ENCODE results near the gene ATP5ME.

The ATP5ME gene

GRCh38 chr4:650461-650860 lies 23.6 kb downstream of the ATP5ME start:
- TF ChIP-seq REST (IDR thresholded peaks at IDR 0.05; ENCODE audit: insufficient read depth in 1 of 2, low read depth in 2 of 2, low read length in 2 of 2) (no peak), FOXP2 (optimal IDR thresholded peaks at IDR 0.05; ENCODE audit: borderline replicate concordance, extremely low read depth, extremely low read length, insufficient read depth) (no peak), SIN3A (IDR thresholded peaks at IDR 0.05; ENCODE audit: borderline replicate concordance, insufficient read depth, low read length) (no peak), POLR2AphosphoS5 (IDR thresholded peaks at IDR 0.05; ENCODE audit: low read depth, low read length) (no peak), TAF1 (IDR thresholded peaks at IDR 0.05; ENCODE audit: borderline replicate concordance, insufficient read depth, low read length) (no peak)

GRCh38 chr4:649751-650310 lies 24.2 kb downstream of the ATP5ME start:
- TF ChIP-seq FOXP2 (optimal IDR thresholded peaks at IDR 0.05; ENCODE audit: borderline replicate concordance, extremely low read depth, extremely low read length, insufficient read depth) (no peak), POLR2AphosphoS5 (IDR thresholded peaks at IDR 0.05; ENCODE audit: low read depth, low read length) (no peak), REST (IDR thresholded peaks at IDR 0.05; ENCODE audit: insufficient read depth in 1 of 2, low read depth in 2 of 2, low read length in 2 of 2) (no peak), TAF1 (IDR thresholded peaks at IDR 0.05; ENCODE audit: borderline replicate concordance, insufficient read depth, low read length) (no peak), SIN3A (IDR thresholded peaks at IDR 0.05; ENCODE audit: borderline replicate concordance, insufficient read depth, low read length) (no peak)

- TF ChIP-seq SIN3A (IDR thresholded peaks at IDR 0.05; ENCODE audit: borderline replicate concordance, insufficient read depth, low read length) (no peak), TAF1 (IDR thresholded peaks at IDR 0.05; ENCODE audit: borderline replicate concordance, insufficient read depth, low read length) (no peak), FOXP2 (optimal IDR thresholded peaks at IDR 0.05; ENCODE audit: borderline replicate concordance, extremely low read depth, extremely low read length, insufficient read depth) (no peak), POLR2AphosphoS5 (IDR thresholded peaks at IDR 0.05; ENCODE audit: low read depth, low read length) (no peak)
Measured at GRCh38 chr4:649293-649625, 24.8 kb downstream of the ATP5ME start.

- TF ChIP-seq POLR2AphosphoS5 (IDR thresholded peaks at IDR 0.05; ENCODE audit: low read depth, low read length): no peak
- no peak for TF ChIP-seq TAF1 (IDR thresholded peaks at IDR 0.05; ENCODE audit: borderline replicate concordance, insufficient read depth, low read length)
- no peak for TF ChIP-seq FOXP2 (optimal IDR thresholded peaks at IDR 0.05; ENCODE audit: borderline replicate concordance, extremely low read depth, extremely low read length, insufficient read depth)
- TF ChIP-seq SIN3A (IDR thresholded peaks at IDR 0.05; ENCODE audit: borderline replicate concordance, insufficient read depth, low read length): no peak
- no peak for TF ChIP-seq REST (IDR thresholded peaks at IDR 0.05; ENCODE audit: insufficient read depth in 1 of 2, low read depth in 2 of 2, low read length in 2 of 2)
Measured at GRCh38 chr4:648579-649292, 25.3 kb downstream of the ATP5ME start.

- TF ChIP-seq REST (IDR thresholded peaks at IDR 0.05; ENCODE audit: insufficient read depth in 1 of 2, low read depth in 2 of 2, low read length in 2 of 2): no peak
- TF ChIP-seq SIN3A (IDR thresholded peaks at IDR 0.05; ENCODE audit: borderline replicate concordance, insufficient read depth, low read length): no peak
- no peak for TF ChIP-seq FOXP2 (optimal IDR thresholded peaks at IDR 0.05; ENCODE audit: borderline replicate concordance, extremely low read depth, extremely low read length, insufficient read depth)
- no peak for TF ChIP-seq POLR2AphosphoS5 (IDR thresholded peaks at IDR 0.05; ENCODE audit: low read depth, low read length)
- no peak for TF ChIP-seq TAF1 (IDR thresholded peaks at IDR 0.05; ENCODE audit: borderline replicate concordance, insufficient read depth, low read length)
Measured at GRCh38 chr4:647481-647880, 26.6 kb downstream of the ATP5ME start.

All from PFSK-1 (cell line).